PFSK-1 (cell line): Measurements from ENCODE around the gene GLYATL1.

Experiments used
- POLR2AphosphoS5 ChIP-seq: IDR thresholded peaks from 2 replicates; pipeline ENCODE4 v1.6.1; 2012; ENCODE audit warnings: low read depth, mild to moderate bottlenecking, control low read depth, low read length, moderate library complexity
- REST ChIP-seq, 2 experiments: IDR thresholded peaks; 2 replicates each; pipeline versions ENCODE4 v1.6.1 to v1.8.0; 2011 to 2012; ENCODE audit warnings: low read depth in 2 of 2, low read length in 2 of 2, control low read depth in 1 of 2, inconsistent platforms in 1 of 2, mild to moderate bottlenecking in 1 of 2, moderate library complexity in 1 of 2; ENCODE audit not compliant: insufficient read depth in 1 of 2
- SIN3A ChIP-seq: IDR thresholded peaks from 2 replicates; pipeline ENCODE4 v1.6.1; 2012; ENCODE audit warnings: mild to moderate bottlenecking, low read length, moderate library complexity, borderline replicate concordance; ENCODE audit not compliant: insufficient read depth

- TF ChIP-seq REST (IDR thresholded peaks at IDR 0.05; ENCODE audit: insufficient read depth in 1 of 2, low read depth in 2 of 2, low read length in 2 of 2) (no peak), SIN3A (no peak), POLR2AphosphoS5 (no peak)
These were observed 31.5 kb upstream of the GLYATL1 start for GRCh38 chr11:58907780-58908179.
